Embryonic facial prominence (tissue), 1 donor: ENCODE data around the gene GPI.

Experiments used
- DNase-seq: peaks from one replicate; pipeline ENCODE4 v3.0.0-alpha.2; 2016; ENCODE audit errors: extremely low spot score

GPI gene

GRCh38 chr19:34404109-34404909, 39.3 kb downstream of the GPI start, which contains the start of gene PDCD2L:
TSS of gene PDCD2L (plus strand) at chr19:34404399. CDS start at chr19:34404431, 32 bp downstream.
- peak; percentile 85 for DNase-seq

- no peak for DNase-seq
These were observed 41.1 kb downstream of the GPI start for GRCh38 chr19:34405892-34406660.

- no peak for DNase-seq
These were observed 43.4 kb downstream of the GPI start for GRCh38 chr19:34408411-34408810.

- DNase-seq: no peak
These were observed 44.5 kb downstream of the GPI start for GRCh38 chr19:34409189-34410164.

- no peak for DNase-seq
These were observed 46.2 kb downstream of the GPI start for GRCh38 chr19:34411216-34411615.

- no peak for DNase-seq
These were observed 51.1 kb downstream of the GPI start for GRCh38 chr19:34416021-34416545.

- no peak for DNase-seq
These were observed 53.3 kb downstream of the GPI start for GRCh38 chr19:34418300-34418699.

GRCh38 chr19:34426096-34426661, 61.2 kb downstream of the GPI start:
- no peak for DNase-seq

- no peak for DNase-seq
These were observed 63.7 kb downstream of the GPI start for GRCh38 chr19:34428549-34429285.

- no peak for DNase-seq
These were observed 64.6 kb downstream of the GPI start for GRCh38 chr19:34429553-34429952.

GRCh38 chr19:34430738-34431625, 66.0 kb downstream of the GPI start:
- no peak for DNase-seq

GRCh38 chr19:34431681-34432402, 66.8 kb downstream of the GPI start:
- DNase-seq: no peak

- no peak for DNase-seq
These were observed 67.8 kb downstream of the GPI start for GRCh38 chr19:34432797-34433196.

GRCh38 chr19:34436716-34437115, 71.7 kb downstream of the GPI start:
- DNase-seq: no peak

- no peak for DNase-seq
These were observed 83.2 kb downstream of the GPI start for GRCh38 chr19:34448191-34448590.
